IPS DF 19.7 (cell line): ENCODE data around the gene MT1E.
"Not testable (repeated sequence)": the region's sequence is repeated elsewhere in the genome, so short reads cannot be mapped to it uniquely, and the experiment has no call there.

Experiments used
- DNase-seq: peaks from one replicate; pipeline ENCODE4 v3.0.0-alpha.2; 2013; ENCODE audit warnings: low read depth, low spot score

Gene MT1E

GRCh38 chr16:56645838-56646237, 20.3 kb downstream of the MT1E start:
- DNase-seq = no peak

- no peak for DNase-seq
These were observed 22.3 kb downstream of the MT1E start for GRCh38 chr16:56647641-56648431.

- no peak for DNase-seq
These were observed 23.7 kb downstream of the MT1E start for GRCh38 chr16:56649271-56649670.

- DNase-seq = no peak
These were observed 24.2 kb downstream of the MT1E start for GRCh38 chr16:56649820-56650219.

GRCh38 chr16:56651586-56651985, 26.0 kb downstream of the MT1E start, which contains the start of gene MT1B:
Gene MT1B, plus strand, starts transcription at chr16:56651886. Its CDS starts 68 bp downstream, at chr16:56651954.
- no peak for DNase-seq

GRCh38 chr16:56652600-56652999, 27.0 kb downstream of the MT1E start:
- no peak for DNase-seq

GRCh38 chr16:56653218-56653617, 27.6 kb downstream of the MT1E start:
- DNase-seq = no peak

GRCh38 chr16:56657555-56658326, 32.2 kb downstream of the MT1E start, which contains the start of gene MT1F:
Gene MT1F, plus strand, starts transcription at chr16:56657959. Its CDS starts 100 bp downstream, at chr16:56658059.
- no peak for DNase-seq

GRCh38 chr16:56658327-56658875, 32.8 kb downstream of the MT1E start:
- DNase-seq = no peak

GRCh38 chr16:56662357-56663354, 37.1 kb downstream of the MT1E start:
- no peak for DNase-seq

- DNase-seq = no peak
These were observed 38.9 kb downstream of the MT1E start for GRCh38 chr16:56664506-56664905.

GRCh38 chr16:56665286-56666261, 40.0 kb downstream of the MT1E start:
- not testable (repeated sequence) for DNase-seq

- no peak for DNase-seq
These were observed 42.3 kb downstream of the MT1E start, which contains the start of gene MT1G for GRCh38 chr16:56667581-56668571. Gene MT1G, minus strand, starts transcription at chr16:56668065. Its CDS starts 72 bp downstream, at chr16:56667993.

- no peak for DNase-seq
These were observed 43.6 kb downstream of the MT1E start, which contains the start of gene MT1H for GRCh38 chr16:56669005-56669839. Gene MT1H, plus strand, starts transcription at chr16:56669814. Its CDS starts 71 bp downstream, at chr16:56669885.

GRCh38 chr16:56669840-56670619, 44.4 kb downstream of the MT1E start:
- no peak for DNase-seq

- DNase-seq = no peak
These were observed 45.0 kb downstream of the MT1E start for GRCh38 chr16:56670620-56670934.

GRCh38 chr16:56671691-56672090, 46.1 kb downstream of the MT1E start:
- not testable (repeated sequence) for DNase-seq
